SK-N-SH treated with all-trans-retinoic acid at 6 μM for 48 hours (cell line): ENCODE results near the gene ZNF22.

Experiments
- ESRRG ChIP-seq: fragments of 250-450 bp; sonication (Bioruptor Pico); IDR thresholded peaks from 2 replicates; pipeline ENCODE4 v1.6.1; 2021; ENCODE audit warnings: mild to moderate bottlenecking
- PATZ1 ChIP-seq: fragments of 250-450 bp; sonication (Bioruptor Pico); IDR thresholded peaks from 2 replicates; pipeline ENCODE4 v1.8.0; 2020; ENCODE audit warnings: mild to moderate bottlenecking, moderate library complexity, borderline replicate concordance
- PPARA ChIP-seq: fragments of 250-450 bp; sonication (Bioruptor Pico); IDR thresholded peaks from 2 replicates; pipeline ENCODE4 v1.5.0; 2020; ENCODE audit warnings: mild to moderate bottlenecking, borderline replicate concordance
- ZC3H10 ChIP-seq: fragments of 250-450 bp; sonication (Bioruptor Pico); IDR thresholded peaks from 2 replicates; pipeline ENCODE4 v1.5.1; 2021; ENCODE audit warnings: mild to moderate bottlenecking, moderate library complexity

GRCh38 chr10:44978213-44978569, 22.5 kb upstream of the ZNF22 start:
- no peak for TF ChIP-seq PATZ1 (CRISPR knock-in tag)
- no peak for TF ChIP-seq ZC3H10 (CRISPR knock-in tag)
- no peak for TF ChIP-seq ESRRG (CRISPR knock-in tag)
- no peak for TF ChIP-seq PPARA (CRISPR knock-in tag)
